Upper lobe of right lung (tissue), 1 donor: ENCODE data around the gene CDC73. TPM values are rescaled to one million over a fixed set of nuclear protein-coding genes. Genes with fewer than 3 reads are reported as not detected.

ENCODE experiments used
- ATAC-seq: fragments of 200-7000 bp; cut with Tn5 transposase; one replicate; pipeline ENCODE4 v1.9.1; 2020; ENCODE audit warnings: mild to moderate bottlenecking, moderate library complexity
- DNase-seq: peaks from one replicate; pipeline ENCODE4 v3.0.0-alpha.2; 2020
- H3K27ac ChIP-seq: fragments of 200-600 bp; one replicate; pipeline ENCODE4 v1.8.0; 2022
- H3K27me3 ChIP-seq: fragments of 200-600 bp; one replicate; pipeline ENCODE4 v1.8.0; 2022; ENCODE audit warnings: mild to moderate bottlenecking
- H3K36me3 ChIP-seq: fragments of 200-600 bp; one replicate; pipeline ENCODE4 v1.8.0; 2022
- H3K4me1 ChIP-seq: fragments of 200-600 bp; one replicate; pipeline ENCODE4 v1.8.0; 2022
- H3K4me3 ChIP-seq: fragments of 200-600 bp; one replicate; pipeline ENCODE4 v1.8.0; 2022; ENCODE audit warnings: mild to moderate bottlenecking
- H3K9me3 ChIP-seq: fragments of 200-600 bp; one replicate; pipeline ENCODE4 v1.8.0; 2022
- intact Hi-C: fragments of 100-400 bp; cut with DNase I; formaldehyde crosslinking; loops from one replicate; pipeline ENCODE4 v1.11.0; 2022
- total RNA-seq: library from RNA; stranded (reverse); fragmentation: NEBNext Ultra II Directional; extraction: Animal tissue kit (Norgen Biotek cat#: 25700); gene quantifications from one replicate; pipeline ENCODE4 v1.2.1, GENCODE V29; 2021
- TF ChIP-seq, protein P1 (sequence below): fragments of 200-600 bp; IDR thresholded peaks from one replicate; pipeline ENCODE4 v1.8.0; 2022; ENCODE audit warnings: antibody characterized with exemption
- donor health status: DM: no; HTN: yes; CAD: no; lungs with severe emphysema.

CDC73 gene
- total RNA-seq, 1 donor from 2014 or later: 72.6 TPM

DNA sequence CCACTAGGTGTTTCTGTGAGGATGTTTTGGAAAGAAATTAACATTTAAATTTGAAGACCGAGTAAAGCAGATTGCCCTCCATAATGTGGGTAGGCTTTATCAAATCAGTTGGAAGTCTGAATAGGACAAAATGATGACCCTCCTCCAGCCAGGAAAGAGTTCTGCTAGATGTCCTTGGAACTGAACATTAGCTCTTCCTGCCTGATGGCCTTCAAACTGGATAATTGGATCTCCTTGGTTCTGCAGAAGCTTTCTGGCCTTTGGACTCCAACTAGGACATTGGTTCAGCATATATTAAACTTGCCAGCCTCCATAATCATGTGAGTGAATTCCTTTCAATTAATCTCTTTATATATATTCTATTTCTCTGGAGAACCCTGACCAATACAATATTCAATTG is 12.2 kb upstream of the CDC73 start:
- TF ChIP-seq, protein P1, sequence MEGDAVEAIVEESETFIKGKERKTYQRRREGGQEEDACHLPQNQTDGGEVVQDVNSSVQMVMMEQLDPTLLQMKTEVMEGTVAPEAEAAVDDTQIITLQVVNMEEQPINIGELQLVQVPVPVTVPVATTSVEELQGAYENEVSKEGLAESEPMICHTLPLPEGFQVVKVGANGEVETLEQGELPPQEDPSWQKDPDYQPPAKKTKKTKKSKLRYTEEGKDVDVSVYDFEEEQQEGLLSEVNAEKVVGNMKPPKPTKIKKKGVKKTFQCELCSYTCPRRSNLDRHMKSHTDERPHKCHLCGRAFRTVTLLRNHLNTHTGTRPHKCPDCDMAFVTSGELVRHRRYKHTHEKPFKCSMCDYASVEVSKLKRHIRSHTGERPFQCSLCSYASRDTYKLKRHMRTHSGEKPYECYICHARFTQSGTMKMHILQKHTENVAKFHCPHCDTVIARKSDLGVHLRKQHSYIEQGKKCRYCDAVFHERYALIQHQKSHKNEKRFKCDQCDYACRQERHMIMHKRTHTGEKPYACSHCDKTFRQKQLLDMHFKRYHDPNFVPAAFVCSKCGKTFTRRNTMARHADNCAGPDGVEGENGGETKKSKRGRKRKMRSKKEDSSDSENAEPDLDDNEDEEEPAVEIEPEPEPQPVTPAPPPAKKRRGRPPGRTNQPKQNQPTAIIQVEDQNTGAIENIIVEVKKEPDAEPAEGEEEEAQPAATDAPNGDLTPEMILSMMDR: no peak
- no peaks in the 10 kb centered on the region for H3K36me3 ChIP-seq
- DNase-seq: no peak
- H3K4me1 ChIP-seq: peaks cover 11% of the 10 kb centered on the region
- H3K4me3 ChIP-seq: no peak overlapping the region
- H3K27me3 ChIP-seq: no peaks in the 10 kb centered on the region
- no peak overlapping the region for H3K27ac ChIP-seq
- intact Hi-C loops: no loop called here
- ATAC-seq: no peak
- no peaks in the 10 kb centered on the region for H3K9me3 ChIP-seq

DNA sequence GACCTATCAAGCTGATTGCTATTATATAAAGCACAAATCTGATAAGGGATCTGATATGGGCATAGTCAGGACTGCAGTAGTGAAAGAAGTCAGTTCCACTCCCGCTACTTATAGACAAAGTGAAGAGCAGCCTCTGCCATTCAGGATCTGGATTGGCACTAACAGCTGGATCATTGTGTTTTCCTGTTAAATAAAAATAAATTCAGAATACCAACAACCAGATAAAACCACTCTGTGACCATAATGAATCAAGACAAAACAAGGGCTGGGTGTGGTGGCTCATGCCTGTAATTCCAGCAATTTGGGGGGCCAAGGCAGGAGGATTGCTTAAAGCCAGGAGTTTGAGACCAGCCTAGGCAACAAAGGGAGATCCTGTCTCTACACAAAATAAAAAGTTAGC is 11.6 kb upstream of the CDC73 start:
- Histone ChIP-seq H3K4me3 (no peak overlapping the region), H3K27ac (no peak overlapping the region), H3K9me3 (no peaks in the 10 kb centered on the region), H3K27me3 (no peaks in the 10 kb centered on the region), H3K4me1 (peaks cover 11% of the 10 kb centered on the region), H3K36me3 (no peaks in the 10 kb centered on the region)
- ATAC-seq (no peak), DNase-seq (no peak)
- intact Hi-C loops: no loop called here
- TF ChIP-seq, protein P1: no peak

- Histone ChIP-seq H3K4me3 (no peak overlapping the region), H3K36me3 (no peaks in the 10 kb centered on the region), H3K4me1 (peaks cover 11% of the 10 kb centered on the region), H3K27me3 (no peaks in the 10 kb centered on the region), H3K27ac (peak overlapping the region; percentile 56), H3K9me3 (no peaks in the 10 kb centered on the region)
- TF ChIP-seq, protein P1: no peak
- DNase-seq: no peak
- ATAC-seq: no peak
- intact Hi-C loops: no loop called here
Measured at GRCh38 chr1:193110864-193111263, 11.0 kb upstream of the CDC73 start.

GRCh38 chr1:193111641-193112090 is 10.2 kb upstream of the CDC73 start:
- Histone ChIP-seq H3K4me1 (peaks cover 11% of the 10 kb centered on the region), H3K4me3 (no peak overlapping the region), H3K36me3 (no peaks in the 10 kb centered on the region), H3K9me3 (no peaks in the 10 kb centered on the region), H3K27me3 (no peaks in the 10 kb centered on the region), H3K27ac (peak overlapping the region; percentile 56)
- ATAC-seq (peak; percentile 87), DNase-seq (peak; percentile 84)
- TF ChIP-seq, protein P1: no peak
- intact Hi-C loops: no loop called here

DNA sequence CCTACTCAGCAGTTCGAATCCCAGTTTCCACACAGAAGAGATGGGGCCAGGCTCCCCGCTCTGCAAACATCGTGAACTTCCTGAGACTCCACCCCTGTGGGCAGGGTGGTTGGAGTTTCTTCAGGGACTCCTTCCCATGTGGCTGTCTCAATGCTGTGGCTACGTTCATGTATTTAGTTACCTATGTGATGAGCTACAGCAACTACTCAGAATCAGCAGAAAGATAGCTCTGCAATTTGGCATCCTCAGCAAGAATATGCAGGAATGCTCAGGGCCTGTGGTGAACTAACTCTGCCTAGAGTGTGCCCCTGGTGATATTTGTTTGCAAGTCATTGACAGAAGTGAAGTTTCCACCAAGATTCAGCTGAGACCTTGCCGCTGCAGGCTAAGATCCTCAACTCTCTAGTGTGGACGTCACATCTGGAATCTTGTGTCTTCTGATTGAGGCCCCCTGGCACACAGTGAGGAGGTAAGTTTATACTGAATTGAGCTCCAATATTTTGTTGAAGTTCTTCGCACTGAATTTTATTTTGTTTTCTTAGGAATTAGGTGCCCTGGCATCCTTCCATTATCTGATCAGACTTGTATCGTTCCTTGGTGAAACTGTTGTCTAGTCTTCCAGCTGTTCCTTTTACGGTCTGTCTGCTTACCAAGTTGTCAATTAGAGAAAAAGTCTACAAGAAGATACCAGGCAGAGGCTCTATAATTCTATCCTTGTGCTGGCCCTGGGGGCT is 8.4 kb upstream of the CDC73 start:
- H3K4me1 ChIP-seq: peaks cover 11% of the 10 kb centered on the region
- intact Hi-C loops: no loop called here
- H3K9me3 ChIP-seq: no peaks in the 10 kb centered on the region
- peak; percentile 37 for ATAC-seq
- TF ChIP-seq, protein P1: no peak
- H3K27me3 ChIP-seq: no peaks in the 10 kb centered on the region
- DNase-seq: no peak
- H3K36me3 ChIP-seq: no peaks in the 10 kb centered on the region
- H3K4me3 ChIP-seq: no peak overlapping the region
- no peak overlapping the region for H3K27ac ChIP-seq
